NCI-H146 (cell line): ENCODE measurements around the gene C5orf63.
"Not testable (repeated sequence)": the region's sequence is repeated elsewhere in the genome, so short reads cannot be mapped to it uniquely, and the experiment has no call there.

Experiments
- DNase-seq: peaks from one replicate; lab custom pipeline; 2025; lab: John Stamatoyannopoulos, UW

C5orf63 gene

GRCh38 chr5:127007522-127007921 is 65.8 kb downstream of the C5orf63 start:
- DNase-seq = no peak

DNA sequence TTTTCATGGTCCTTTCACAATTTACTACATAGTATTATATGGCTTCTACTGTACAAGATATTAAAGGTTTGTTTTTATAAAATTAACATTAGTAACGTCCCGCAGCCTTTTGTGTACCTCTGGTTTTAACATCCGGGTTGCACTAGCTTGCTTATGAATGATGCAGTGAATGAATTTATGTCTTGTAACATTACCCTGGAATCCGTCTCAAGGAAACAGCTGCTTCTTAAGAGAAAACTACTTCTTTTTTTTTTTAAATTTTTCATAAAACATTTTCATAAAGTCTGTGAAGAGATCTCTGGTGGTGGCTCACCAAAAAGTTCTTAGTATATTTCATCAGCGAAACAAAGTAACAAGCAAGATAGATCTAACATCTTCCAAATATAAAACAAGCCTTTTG is 66.6 kb downstream of the C5orf63 start:
- no peak for DNase-seq

DNA sequence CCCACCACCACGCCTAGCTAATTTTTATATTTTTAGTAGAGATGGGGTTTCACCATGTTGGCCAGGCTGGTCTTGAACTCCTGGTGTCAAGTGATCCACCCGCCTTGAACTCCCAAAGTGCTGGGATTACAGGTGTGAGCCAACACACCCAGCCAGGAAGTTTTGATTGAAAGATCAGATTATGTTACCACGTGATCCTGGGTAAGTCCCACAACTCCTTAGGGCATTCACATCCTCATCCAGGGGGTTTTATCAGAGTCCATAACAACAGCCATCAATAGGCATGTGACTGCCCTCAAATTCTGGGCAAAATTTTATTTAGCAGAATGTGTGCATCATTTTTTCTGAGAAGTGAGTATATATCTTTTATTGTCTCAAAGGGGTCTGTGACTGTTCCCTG is 68.0 kb downstream of the C5orf63 start:
- not testable (repeated sequence) for DNase-seq

GRCh38 chr5:127004721-127005120 is 68.6 kb downstream of the C5orf63 start:
- no peak for DNase-seq

- DNase-seq = no peak
Observed at GRCh38 chr5:127003798-127004495, 69.4 kb downstream of the C5orf63 start.

DNA sequence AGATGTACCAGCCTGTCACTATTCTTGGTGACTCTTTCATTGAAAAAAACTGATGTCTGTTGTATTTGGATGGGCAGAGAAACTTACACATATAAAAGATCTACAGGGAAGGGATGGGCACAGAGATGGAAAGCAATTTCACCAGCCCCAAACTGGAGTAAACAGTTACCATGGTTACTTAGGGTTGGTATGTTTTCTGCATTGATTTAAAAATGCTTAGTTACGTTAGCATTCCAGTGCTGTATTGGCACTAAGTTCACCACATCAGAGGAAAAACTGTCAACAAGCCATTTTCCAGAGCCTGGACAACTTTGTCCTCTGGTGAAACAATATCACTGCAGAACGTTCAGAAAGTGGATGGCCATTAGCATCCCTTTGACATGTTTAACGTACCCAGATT is 70.9 kb downstream of the C5orf63 start:
- DNase-seq = no peak

DNA sequence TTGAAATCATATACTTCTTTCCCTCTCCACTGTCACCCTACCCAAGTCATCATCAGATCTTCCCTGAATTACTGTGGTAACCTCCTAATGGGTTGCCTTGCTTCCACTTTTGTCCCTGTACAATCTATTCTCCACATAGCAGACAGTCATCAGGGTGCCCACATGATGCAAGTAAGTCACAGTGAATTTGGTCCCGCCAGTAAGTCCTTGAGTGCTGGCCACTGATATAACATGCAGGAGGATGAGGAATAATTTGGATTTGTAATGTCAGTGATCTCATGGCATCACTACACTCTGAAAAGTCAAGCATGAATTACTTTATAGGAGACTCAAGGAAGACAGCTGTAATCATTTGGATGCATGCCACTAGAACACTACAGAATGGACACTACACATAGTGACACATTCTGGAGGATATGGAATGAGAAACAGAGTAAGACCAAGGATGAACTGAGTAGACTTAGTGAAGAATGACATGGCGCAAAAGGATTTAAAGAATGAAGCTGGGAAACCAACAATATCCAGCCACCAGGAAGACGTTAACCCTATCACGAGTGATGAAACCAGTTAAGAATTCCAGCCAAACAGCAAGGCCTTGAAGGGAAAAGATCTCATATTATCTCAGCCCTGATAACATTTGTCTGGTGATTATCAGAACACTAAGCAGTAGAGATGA is 71.5 kb downstream of the C5orf63 start:
- no peak for DNase-seq
